Sigmoid colon (tissue), 4 donors: Measurements from ENCODE around the gene FRZB.

Source experiments
- EP300 ChIP-seq, 4 donors: sonication (generic); formaldehyde crosslinking; IDR thresholded peaks; one replicate each; pipeline ENCODE4 v1.6.1; 2017; ENCODE audit warnings: antibody characterized with exemption in 4 of 4
- POLR2A ChIP-seq, 2 donors: fragments of 450-650 bp; IDR thresholded peaks; one replicate each; pipeline ENCODE4 v1.6.1; 2016; ENCODE audit warnings: antibody characterized with exemption in 2 of 2, mild to moderate bottlenecking in 2 of 2, moderate library complexity in 2 of 2
- TF ChIP-seq, protein P1 (sequence below), 4 experiments: fragments of 450-650 bp in 3 of 4; fragments of 200-600 bp in 1 of 4; IDR thresholded peaks; one replicate each; pipeline ENCODE4 v1.5.1; 2016 to 2019; ENCODE audit warnings: antibody characterized with exemption in 4 of 4, mild to moderate bottlenecking in 3 of 4, moderate library complexity in 2 of 4

DNA sequence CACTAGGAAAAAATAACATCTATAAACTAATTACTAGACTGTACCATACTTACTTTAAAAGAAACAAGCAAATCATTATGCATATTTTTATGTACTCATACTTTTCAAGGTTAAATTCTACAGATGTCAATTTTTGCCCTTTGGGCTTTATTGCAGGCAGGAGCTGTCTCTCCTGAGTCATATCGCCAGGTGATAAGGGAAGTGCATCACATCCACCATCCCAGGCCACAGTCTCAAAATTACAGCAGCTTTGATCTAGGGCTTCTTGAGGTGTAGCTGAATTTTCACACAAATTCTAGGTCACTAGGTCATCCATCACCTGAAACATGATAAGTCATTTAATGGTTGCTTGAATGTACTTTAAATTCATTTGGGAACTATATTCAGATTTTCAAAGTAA lies 38.4 kb upstream of the FRZB start:
- no peak for TF ChIP-seq EP300 (IDR thresholded peaks at IDR 0.05)
- TF ChIP-seq, protein P1, sequence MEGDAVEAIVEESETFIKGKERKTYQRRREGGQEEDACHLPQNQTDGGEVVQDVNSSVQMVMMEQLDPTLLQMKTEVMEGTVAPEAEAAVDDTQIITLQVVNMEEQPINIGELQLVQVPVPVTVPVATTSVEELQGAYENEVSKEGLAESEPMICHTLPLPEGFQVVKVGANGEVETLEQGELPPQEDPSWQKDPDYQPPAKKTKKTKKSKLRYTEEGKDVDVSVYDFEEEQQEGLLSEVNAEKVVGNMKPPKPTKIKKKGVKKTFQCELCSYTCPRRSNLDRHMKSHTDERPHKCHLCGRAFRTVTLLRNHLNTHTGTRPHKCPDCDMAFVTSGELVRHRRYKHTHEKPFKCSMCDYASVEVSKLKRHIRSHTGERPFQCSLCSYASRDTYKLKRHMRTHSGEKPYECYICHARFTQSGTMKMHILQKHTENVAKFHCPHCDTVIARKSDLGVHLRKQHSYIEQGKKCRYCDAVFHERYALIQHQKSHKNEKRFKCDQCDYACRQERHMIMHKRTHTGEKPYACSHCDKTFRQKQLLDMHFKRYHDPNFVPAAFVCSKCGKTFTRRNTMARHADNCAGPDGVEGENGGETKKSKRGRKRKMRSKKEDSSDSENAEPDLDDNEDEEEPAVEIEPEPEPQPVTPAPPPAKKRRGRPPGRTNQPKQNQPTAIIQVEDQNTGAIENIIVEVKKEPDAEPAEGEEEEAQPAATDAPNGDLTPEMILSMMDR (IDR thresholded peaks at IDR 0.05) = no peak
- no peak for TF ChIP-seq POLR2A (IDR thresholded peaks at IDR 0.05)
